Activated CD8-positive, alpha-beta T cell treated with anti-CD3 and anti-CD28 coated beads, Interleukin-2, amount 10 ng/mL, durations not matched to agents 7 days and 5 days (primary cell): Measurements from ENCODE around the gene DENND4A. TPM values are rescaled to one million over a fixed set of nuclear protein-coding genes. Genes with fewer than 3 reads are reported as not detected.
A peak's percentile ranks its signal among the peaks of the same experiment; 100 is the strongest.

ENCODE experiments used
- ATAC-seq: fragments of 150-1000 bp; cut with Tn5 transposase; one replicate; pipeline ENCODE4 v1.10.0; 2021; ENCODE audit warnings: moderate library complexity
- CTCF ChIA-PET: fragments of 350-600 bp; sonication (Branson Sonifier 250); formaldehyde crosslinking; loops from one replicate; lab custom pipeline; 2021; ENCODE audit warnings: antibody characterized with exemption; lab: Charles Lee
- POLR2A ChIA-PET: fragments of 350-600 bp; sonication (Branson Sonifier 250); formaldehyde crosslinking; loops from one replicate; lab custom pipeline; 2021; ENCODE audit warnings: antibody characterized with exemption; lab: Charles Lee
- DNase-seq: peaks from one replicate; pipeline ENCODE4 v3.0.0-alpha.2; 2020
- H3K27ac Mint-ChIP-seq: one replicate; pipeline ENCODE4 v1.8.0; 2021; ENCODE audit warnings: mild to moderate bottlenecking, mixed read lengths
- H3K27me3 Mint-ChIP-seq: one replicate; pipeline ENCODE4 v1.8.0; 2021; ENCODE audit warnings: low read depth, mixed read lengths
- H3K36me3 Mint-ChIP-seq: one replicate; pipeline ENCODE4 v1.8.0; 2021; ENCODE audit warnings: low read depth, mixed read lengths
- H3K4me1 Mint-ChIP-seq: one replicate; pipeline ENCODE4 v1.8.0; 2021; ENCODE audit warnings: low read depth, mixed read lengths
- H3K4me3 Mint-ChIP-seq: one replicate; pipeline ENCODE4 v1.8.0; 2021; ENCODE audit warnings: mild to moderate bottlenecking, mixed read lengths
- H3K9me3 Mint-ChIP-seq: one replicate; pipeline ENCODE4 v1.8.0; 2022; ENCODE audit warnings: mixed read lengths; ENCODE audit not compliant: insufficient read depth
- microRNA-seq: library from miRNA; unstranded; fragments of <30 nt; microRNA quantifications from one replicate; pipeline ENCODE4 v1.2.0, GENCODE V29; 2022
- total RNA-seq, 2 experiments: library from RNA; stranded (reverse); gene quantifications; one replicate each; pipeline ENCODE4 v1.2.3, GENCODE V29; 2021

The DENND4A gene
- total RNA-seq, 2 experiments from 2014 or later = 40.1 to 45.0 TPM

DNA sequence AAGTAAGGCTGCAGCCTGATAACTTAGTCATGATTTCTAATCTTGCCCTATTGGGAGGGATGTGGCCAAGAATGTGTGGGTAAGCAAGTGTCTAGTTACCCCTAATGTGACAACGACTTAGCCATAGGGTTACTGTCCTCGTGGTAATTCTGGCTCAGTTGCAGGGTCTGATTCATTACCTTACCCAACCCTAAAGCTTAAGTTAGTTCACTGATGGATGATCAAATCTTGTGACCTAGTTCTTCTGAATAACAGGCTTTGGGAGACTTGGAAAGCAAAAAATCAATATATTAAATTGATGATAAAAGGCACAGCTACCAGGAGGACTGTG, 179.5 kb downstream of the DENND4A start:
- ChIA-PET CTCF (interaction anchor here (0.7 to 2.5 kb wide), 4 partner anchors 17 to 244 kb away, joined by 3 to 11 read pairs (median 4); no protein-coding TSS in a partner anchor), POLR2A (no interaction called here)
- Mint-ChIP-seq H3K27me3 (no peaks in the 10 kb centered on the region), H3K36me3 (peaks cover 2% of the 10 kb centered on the region), H3K9me3 (no peaks in the 10 kb centered on the region), H3K4me3 (no peak overlapping the region), H3K4me1 (peaks cover 36% of the 10 kb centered on the region), H3K27ac (no peak overlapping the region)
- DNase-seq = no peak
- ATAC-seq = no peak

DNA sequence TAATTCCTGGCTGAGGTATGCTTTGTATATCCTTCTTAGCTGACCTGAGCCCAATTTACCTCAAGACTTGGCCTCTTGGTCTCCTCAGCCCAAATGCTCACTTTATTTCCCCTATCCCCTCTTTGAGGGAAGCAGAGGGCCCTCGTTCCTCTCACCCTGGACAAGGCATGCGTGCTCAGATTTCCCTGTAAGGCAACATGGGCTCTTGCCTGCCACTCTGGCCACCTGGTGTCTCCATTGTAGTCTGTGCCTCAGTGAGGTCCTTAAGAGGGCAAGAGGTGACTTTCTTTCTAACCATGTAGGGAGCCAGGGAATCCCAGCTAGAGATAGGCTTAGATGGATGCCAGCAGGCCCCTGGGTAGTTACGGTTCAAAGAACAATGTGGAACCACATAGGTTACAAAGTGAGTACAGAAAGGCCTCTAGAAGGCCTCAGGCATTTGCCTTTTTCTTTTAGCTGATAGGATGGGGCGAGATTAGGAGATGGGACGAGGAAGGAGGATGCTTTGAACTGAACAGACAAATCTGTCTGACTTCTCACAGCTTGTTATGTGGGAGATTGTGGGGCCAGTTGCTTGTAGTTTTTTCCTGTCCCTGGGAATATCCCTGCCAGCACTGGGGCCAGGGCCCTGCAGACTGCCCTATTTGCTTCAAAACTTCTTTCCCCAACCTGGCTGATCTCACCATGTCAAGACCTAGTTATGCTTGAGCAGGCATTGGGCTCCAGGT, 180.0 kb downstream of the DENND4A start:
- no peak for ATAC-seq
- no peaks in the 10 kb centered on the region for H3K9me3 Mint-ChIP-seq
- POLR2A ChIA-PET = interaction anchor here (1.2 to 1.9 kb wide), 4 partner anchors 25 to 618 kb away, joined by 3 to 8 read pairs (median 6); partner anchors contain the start of gene RAB11A

DNA sequence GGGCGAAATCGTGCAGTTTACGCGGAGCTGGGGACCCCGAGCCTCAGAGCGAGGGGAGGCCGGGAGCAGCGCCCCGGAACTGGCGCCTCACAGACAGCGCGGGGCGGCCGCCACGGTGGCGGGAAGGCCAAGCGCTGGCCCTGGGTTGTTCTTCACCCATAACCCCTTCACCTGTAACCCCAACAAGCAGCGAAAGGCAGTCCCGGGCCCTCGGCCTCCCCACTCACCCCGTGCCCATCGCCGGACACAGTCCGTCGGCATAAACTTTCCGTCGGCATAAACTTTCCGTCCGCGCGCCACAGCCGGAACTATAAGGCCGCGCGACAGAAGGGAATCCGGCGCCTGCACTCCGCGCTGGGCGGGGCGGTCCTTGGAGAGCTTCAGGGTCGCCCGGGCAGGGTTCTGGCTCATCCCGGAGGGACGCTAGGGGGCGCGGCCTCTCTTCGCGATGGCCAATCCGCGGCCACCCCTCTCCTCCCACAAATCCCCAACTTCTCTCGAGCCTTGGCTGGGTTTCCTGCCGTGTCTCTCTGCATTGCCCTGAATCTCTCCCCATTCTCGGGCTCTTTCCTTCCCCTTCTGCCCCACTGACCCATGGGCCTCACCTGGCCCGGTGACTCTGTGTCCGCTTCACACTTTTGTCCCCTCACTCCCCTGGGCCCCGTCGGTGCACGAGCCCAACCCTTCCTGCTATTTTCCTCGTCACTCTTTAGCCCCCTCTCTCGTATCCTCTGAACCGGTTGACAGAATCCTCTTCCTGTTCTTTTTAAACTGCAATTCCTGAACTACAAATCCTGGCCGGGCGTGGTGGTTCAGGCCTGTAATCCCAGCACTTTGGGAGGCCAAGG, 181.0 kb downstream of the DENND4A start, which contains the start of gene INTS14:
Gene INTS14 (minus strand): TSS at position 261 of the 848 bp plus-strand sequence. CDS start 3,751 bp downstream, outside the sequence.
- Mint-ChIP-seq H3K4me1 (peaks cover 36% of the 10 kb centered on the region), H3K36me3 (peaks cover 6% of the 10 kb centered on the region), H3K4me3 (peak within 1 kb of the TSS; percentile 88), H3K27ac (peak within 1 kb of the TSS; percentile 94), H3K9me3 (no peaks in the 10 kb centered on the region), H3K27me3 (no peaks in the 10 kb centered on the region)
- POLR2A ChIA-PET = interaction anchor here (0.6 to 1.9 kb wide), 14 partner anchors 12 to 1460 kb away, joined by 3 to 8 read pairs (median 4); partner anchors contain the start of genes HACD3 and RAB11A
- ATAC-seq (peak; percentile 99), DNase-seq (peak; percentile 94)
- CTCF ChIA-PET = interaction anchor here (0.6 to 2.5 kb wide), 15 partner anchors 16 to 259 kb away, joined by 3 to 11 read pairs (median 4); partner anchors contain the start of gene RAB11A

More for the DNA sequence above, 180.0 kb downstream of the DENND4A start:
- Mint-ChIP-seq H3K36me3 (peaks cover 5% of the 10 kb centered on the region), H3K4me1 (peaks cover 36% of the 10 kb centered on the region), H3K27me3 (no peaks in the 10 kb centered on the region), H3K27ac (peak overlapping the region; percentile 94), H3K4me3 (peak overlapping the region; percentile 88)
- CTCF ChIA-PET = interaction anchor here (0.7 to 2.5 kb wide), 6 partner anchors 15 to 244 kb away, joined by 3 to 11 read pairs (median 4); no protein-coding TSS in a partner anchor
- no peak for DNase-seq

Small RNA genes lying within 50 kb of the gene (microRNA-seq; reads per million reads assigned to microRNA genes)
- gene MIR4511 = not detected

Other genes starting within 250 kb of the DENND4A start
- gene INTS14, start 181.2 kb downstream of the DENND4A start, total RNA-seq = 10 to 100 TPM; 41.2 to 43.5 TPM
- 1 to 10 TPM; 3.7 to 4.5 TPM for gene SLC24A1, start 170.4 kb downstream of the DENND4A start, total RNA-seq
- 100 to 1,000 TPM; 163 to 168 TPM for gene RAB11A, start 77.2 kb upstream of the DENND4A start, total RNA-seq